Measurements from ENCODE around the gene BTBD17. TPM values are rescaled to one million over a fixed set of nuclear protein-coding genes. Genes with fewer than 3 reads are reported as not detected.

Gene BTBD17
- total and polyA plus RNA-seq, 2 of the 8 experiments (the other 6 are each of a cell fraction or from before 2014, with no cell fraction given), result 7.0 to 14.8 TPM

GRCh38 chr17:74408815-74409214 lies 47.1 kb upstream of the BTBD17 start:
- Histone ChIP-seq H2AK5ac (ENCODE audit: low read depth, low read length) (no peak overlapping the region), H3K79me1 (ENCODE audit: low read depth, low read length) (no peaks in the 10 kb centered on the region), H3K27me3 (replicated peaks in 1 of 4; ENCODE audit: control insufficient read depth in 3 of 4, extremely low read depth in 1 of 4, insufficient read depth in 3 of 4, low read length in 3 of 4) (no peaks in the 10 kb centered on the region), H3K79me2 (ENCODE audit: control insufficient read depth in 1 of 2, insufficient read depth in 2 of 2, low read length in 2 of 2) (no peaks in the 10 kb centered on the region), H3K27ac (ENCODE audit: low read depth, low read length) (no peak overlapping the region), H3K9me3 (ENCODE audit: insufficient read depth in 2 of 2, low read depth in 1 of 2, low read length in 1 of 2) (0 out of 4 replicates have a peak, but pooled peaks cover 0 to 2% of the 10 kb centered on the region in 2 experiments), H4K8ac (ENCODE audit: extremely low read depth, insufficient read depth, low read length) (no peak overlapping the region; the same call in 1 of the 2 replicates), H4K20me1 (replicated peaks in 1 of 2; ENCODE audit: control insufficient read depth in 1 of 2, insufficient read depth in 2 of 2, low read length in 2 of 2) (no peaks in the 10 kb centered on the region), H3K4me1 (replicated peaks in 1 of 4; ENCODE audit: control insufficient read depth in 3 of 4, insufficient read depth in 4 of 4, low read length in 3 of 4) (peaks cover 3 to 18% (median 9%) of the 10 kb centered on the region in 4 experiments), H3K14ac (ENCODE audit: insufficient read length) (no peak overlapping the region), H3K23ac (ENCODE audit: insufficient read length) (no peak overlapping the region), H3K4me3 (ENCODE audit: extremely low read depth in 1 of 4, insufficient read depth in 2 of 4, low read depth in 3 of 4, low read length in 4 of 4) (no peak overlapping the region), H3K23me2 (ENCODE audit: low read depth, low read length) (no peaks in the 10 kb centered on the region; the same call in 1 of the 2 replicates), H3K9ac (replicated peaks in 1 of 4; ENCODE audit: extremely low read depth in 1 of 4, low read depth in 3 of 4, low read length in 3 of 4) (no peak overlapping the region), H2BK5ac (ENCODE audit: low read depth, low read length) (no peak overlapping the region), H2BK15ac (ENCODE audit: low read length) (no peak overlapping the region), H4K91ac (replicated peaks; ENCODE audit: insufficient read length, low read length) (no peak overlapping the region), H4K5ac (ENCODE audit: insufficient read length, low read depth, low read length) (no peak overlapping the region), H3K18ac (ENCODE audit: extremely low read depth, low read length) (no peak overlapping the region), H3K4me2 (ENCODE audit: insufficient read depth in 1 of 2, low read depth in 2 of 2, low read length in 2 of 2) (no peak overlapping the region), H3K36me3 (ENCODE audit: control insufficient read depth in 2 of 4, insufficient read depth in 4 of 4, low read length in 3 of 4) (no peaks in the 10 kb centered on the region), H2BK12ac (ENCODE audit: low read depth, low read length) (no peak overlapping the region), H3K4ac (replicated peaks; ENCODE audit: insufficient read length, low read depth, low read length) (peak overlapping the region; percentile 14), H2BK20ac (ENCODE audit: low read length) (no peak overlapping the region), H2BK120ac (replicated peaks; ENCODE audit: low read depth, low read length) (no peak overlapping the region), H2AFZ (ENCODE audit: low read length) (no peak overlapping the region), H3K56ac (replicated peaks; ENCODE audit: insufficient read length, low read depth, low read length) (no peak overlapping the region)
- POLR2A ChIA-PET (ENCODE audit: partially characterized antibody), result interaction anchor here (1.2 kb wide), 1 partner anchor 25 kb away, joined by 3 read pairs; no protein-coding TSS in a partner anchor
- DNase-seq (ENCODE audit: low read depth in 1 of 2, low spot score in 2 of 2) (no peak), FAIRE-seq (no peak)
- CTCF ChIA-PET (ENCODE audit: partially characterized antibody), result interaction anchor here (1.0 to 3.2 kb wide), 11 partner anchors 15 to 46 kb away, joined by 3 to 10 read pairs (median 4); no protein-coding TSS in a partner anchor
- 91% methylated on average over 4 of the region's 4 CpGs; no CpG with 5 or more reads in 1 of the 2 experiments for WGBS, 2 experiments (ENCODE audit: extremely low coverage in 1 of 2, insufficient coverage in 1 of 2, insufficient read length in 1 of 2, insufficient replicate concordance in 2 of 2, low coverage in 1 of 2, low lambda C conversion rate in 2 of 2, missing lambda C conversion rate in 1 of 2)
- TF ChIP-seq ATF2 (IDR thresholded peaks at IDR 0.05; ENCODE audit: low read length), result no peak
- TF ChIP-seq GTF2F1 (IDR thresholded peaks at IDR 0.05; ENCODE audit: borderline replicate concordance, low read depth, low read length), result no peak
- TF ChIP-seq TCF12 (IDR thresholded peaks at IDR 0.05; ENCODE audit: low read depth, low read length), result no peak
- no peak for TF ChIP-seq KDM1A (IDR thresholded peaks at IDR 0.05; ENCODE audit: borderline replicate concordance, low read length)
- no peak for TF ChIP-seq RXRA (IDR thresholded peaks at IDR 0.05; ENCODE audit: insufficient read depth, low read depth, low read length)
- no peak for TF ChIP-seq RAD21 (IDR thresholded peaks at IDR 0.05 in 1 of 2, conservative IDR thresholded peaks at IDR 0.05 in 1 of 2; ENCODE audit: low read depth in 2 of 2, low read length in 2 of 2)
- TF ChIP-seq GABPA (IDR thresholded peaks at IDR 0.05; ENCODE audit: borderline replicate concordance, insufficient read depth, low read length), result no peak
- no peak for TF ChIP-seq HDAC2 (IDR thresholded peaks at IDR 0.05; ENCODE audit: borderline replicate concordance in 1 of 2, low read depth in 2 of 2, low read length in 2 of 2)
- TF ChIP-seq EGR1 (IDR thresholded peaks at IDR 0.05; ENCODE audit: borderline replicate concordance, low read depth, low read length), result no peak
- no peak for TF ChIP-seq SRF (IDR thresholded peaks at IDR 0.05; ENCODE audit: low read depth, low read length)
- TF ChIP-seq RFX5 (IDR thresholded peaks at IDR 0.05; ENCODE audit: borderline replicate concordance, low read depth, low read length), result no peak
- no peak for TF ChIP-seq JUND (IDR thresholded peaks at IDR 0.05; ENCODE audit: low read length)
